GM12875 (cell line): ENCODE results near the gene TNFRSF25.
"Not testable (repeated sequence)": the region's sequence is repeated elsewhere in the genome, so short reads cannot be mapped to it uniquely, and the experiment has no call there.

ENCODE experiments used
- H3K4me3 ChIP-seq: one replicate; pipeline ENCODE4 v1.5.1; 2011; ENCODE audit warnings: low read depth, low read length, control low read depth
- TF ChIP-seq, protein P1 (sequence below): IDR thresholded peaks from 2 replicates; pipeline ENCODE4 v1.5.1; 2011; ENCODE audit warnings: low read depth, mild to moderate bottlenecking, control low read depth, inconsistent platforms, low read length, moderate library complexity, borderline replicate concordance; ENCODE audit not compliant: insufficient read depth

TNFRSF25 gene

DNA sequence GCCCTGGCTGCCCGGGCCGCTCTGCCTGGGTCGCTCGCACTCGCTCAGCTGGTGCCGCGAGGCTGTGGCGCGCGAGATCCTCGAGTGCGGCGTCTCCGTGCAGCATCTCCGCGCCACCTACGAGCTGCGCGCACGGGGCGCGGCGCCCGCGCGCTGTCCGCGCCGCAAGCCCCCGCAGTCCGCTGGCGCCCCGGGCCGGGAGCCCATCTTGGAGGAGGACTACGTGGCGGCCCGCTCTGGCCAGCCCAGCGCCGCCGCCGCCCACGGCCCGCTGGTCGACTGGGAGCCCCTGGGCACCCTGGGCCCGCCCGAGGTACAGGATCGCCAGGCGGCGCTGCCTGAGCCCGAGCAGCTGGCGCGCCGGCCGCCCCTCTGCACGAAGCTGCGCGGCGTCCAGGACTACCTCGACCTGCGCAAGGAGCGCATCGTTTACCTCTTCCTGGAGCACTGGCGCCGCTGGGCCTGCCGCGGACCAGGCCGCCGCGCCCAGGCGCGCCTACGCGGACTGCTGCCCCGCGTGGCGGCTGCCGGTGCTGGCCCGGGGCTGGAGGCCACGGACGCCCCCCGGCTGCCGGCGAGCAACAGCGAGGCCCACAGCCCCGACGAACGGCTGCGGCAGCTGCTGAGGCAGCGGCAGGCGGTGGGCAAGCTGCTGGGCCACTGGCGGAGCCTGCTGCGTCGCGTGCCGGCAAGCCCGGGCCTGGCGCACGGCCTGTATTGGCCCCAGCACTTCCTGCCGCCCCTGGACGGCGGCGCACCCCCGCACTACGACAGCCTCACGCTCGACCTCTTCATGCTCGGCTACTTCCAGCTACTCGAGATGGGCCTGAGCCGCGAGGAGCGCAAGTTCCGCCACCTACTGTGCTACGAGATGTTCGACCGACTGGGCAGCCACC is 10.9 kb downstream of the TNFRSF25 start:
- TF ChIP-seq, protein P1, sequence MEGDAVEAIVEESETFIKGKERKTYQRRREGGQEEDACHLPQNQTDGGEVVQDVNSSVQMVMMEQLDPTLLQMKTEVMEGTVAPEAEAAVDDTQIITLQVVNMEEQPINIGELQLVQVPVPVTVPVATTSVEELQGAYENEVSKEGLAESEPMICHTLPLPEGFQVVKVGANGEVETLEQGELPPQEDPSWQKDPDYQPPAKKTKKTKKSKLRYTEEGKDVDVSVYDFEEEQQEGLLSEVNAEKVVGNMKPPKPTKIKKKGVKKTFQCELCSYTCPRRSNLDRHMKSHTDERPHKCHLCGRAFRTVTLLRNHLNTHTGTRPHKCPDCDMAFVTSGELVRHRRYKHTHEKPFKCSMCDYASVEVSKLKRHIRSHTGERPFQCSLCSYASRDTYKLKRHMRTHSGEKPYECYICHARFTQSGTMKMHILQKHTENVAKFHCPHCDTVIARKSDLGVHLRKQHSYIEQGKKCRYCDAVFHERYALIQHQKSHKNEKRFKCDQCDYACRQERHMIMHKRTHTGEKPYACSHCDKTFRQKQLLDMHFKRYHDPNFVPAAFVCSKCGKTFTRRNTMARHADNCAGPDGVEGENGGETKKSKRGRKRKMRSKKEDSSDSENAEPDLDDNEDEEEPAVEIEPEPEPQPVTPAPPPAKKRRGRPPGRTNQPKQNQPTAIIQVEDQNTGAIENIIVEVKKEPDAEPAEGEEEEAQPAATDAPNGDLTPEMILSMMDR = no peak
- no peak overlapping the region for H3K4me3 ChIP-seq

GRCh38 chr1:6453895-6454855 is 11.8 kb downstream of the TNFRSF25 start:
- H3K4me3 ChIP-seq = not testable (repeated sequence)

DNA sequence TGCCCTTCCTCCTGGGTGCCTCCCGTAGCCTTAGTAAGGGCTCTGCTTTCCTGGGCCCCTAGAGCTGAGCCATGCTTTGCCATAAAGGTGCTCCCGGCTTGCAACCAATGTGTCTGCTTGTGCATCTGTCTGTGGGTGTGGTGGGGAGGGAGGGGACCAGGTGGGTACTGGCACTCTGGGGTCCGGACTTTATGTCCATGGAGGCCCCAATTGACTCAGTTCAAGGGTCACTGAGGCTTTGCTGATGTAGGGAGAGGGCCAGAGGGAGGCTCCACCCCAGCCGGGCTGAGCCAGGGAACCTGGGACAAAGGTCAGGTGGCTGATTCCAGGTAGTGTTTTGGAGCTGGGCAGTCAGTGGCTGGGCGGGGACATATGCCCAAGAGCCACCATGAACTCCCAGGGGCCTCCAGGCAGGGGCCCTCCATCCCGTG is 15.0 kb downstream of the TNFRSF25 start:
- H3K4me3 ChIP-seq = no peak overlapping the region
- TF ChIP-seq, protein P1 = no peak

DNA sequence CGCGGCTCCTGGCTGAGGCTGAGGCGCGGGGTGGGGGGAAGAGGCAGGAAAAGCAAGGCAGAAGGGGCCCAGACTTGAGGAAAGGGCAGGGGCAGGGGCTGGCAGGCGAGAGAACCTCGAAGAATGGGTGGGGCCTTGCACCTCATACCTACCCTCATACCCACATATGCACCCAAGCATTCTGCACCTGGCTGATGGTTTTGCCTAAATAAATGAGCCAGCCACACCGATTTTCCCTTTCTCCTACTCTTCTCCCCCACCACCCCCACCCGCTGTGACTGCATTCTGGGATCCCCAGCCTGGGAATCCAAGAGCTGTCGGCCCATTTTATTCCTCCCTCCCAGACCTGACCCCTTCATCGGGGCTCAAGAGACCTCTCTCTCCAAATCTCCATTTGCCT is 15.5 kb downstream of the TNFRSF25 start:
- not testable (repeated sequence) for H3K4me3 ChIP-seq

DNA sequence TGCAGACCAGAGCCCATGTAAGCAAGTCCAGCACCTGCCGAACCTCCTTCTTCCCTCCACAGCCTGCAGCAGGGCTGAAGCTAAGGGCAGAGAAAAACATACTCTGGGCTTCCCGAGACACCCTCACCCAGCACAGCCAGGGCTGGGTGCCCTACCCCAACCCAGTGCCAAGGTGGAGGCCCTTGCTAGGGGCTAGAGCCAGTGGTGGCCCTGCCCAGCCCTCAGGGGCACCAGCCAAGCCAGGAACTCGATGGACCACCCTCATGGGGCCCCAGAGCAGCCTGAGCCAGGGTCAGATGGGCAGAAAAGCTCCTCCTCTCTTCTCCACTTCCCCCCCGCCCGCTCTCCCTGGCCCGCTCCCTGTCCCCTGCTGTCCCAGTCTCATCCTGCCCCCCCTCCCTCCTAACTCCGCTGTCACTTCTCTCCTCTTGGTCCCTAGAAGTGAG is 15.9 kb downstream of the TNFRSF25 start:
- H3K4me3 ChIP-seq = no peak overlapping the region
- TF ChIP-seq, protein P1 = no peak

GRCh38 chr1:6448749-6449631 is 17.0 kb downstream of the TNFRSF25 start:
- H3K4me3 ChIP-seq = no peak overlapping the region
- TF ChIP-seq, protein P1 = no peak

DNA sequence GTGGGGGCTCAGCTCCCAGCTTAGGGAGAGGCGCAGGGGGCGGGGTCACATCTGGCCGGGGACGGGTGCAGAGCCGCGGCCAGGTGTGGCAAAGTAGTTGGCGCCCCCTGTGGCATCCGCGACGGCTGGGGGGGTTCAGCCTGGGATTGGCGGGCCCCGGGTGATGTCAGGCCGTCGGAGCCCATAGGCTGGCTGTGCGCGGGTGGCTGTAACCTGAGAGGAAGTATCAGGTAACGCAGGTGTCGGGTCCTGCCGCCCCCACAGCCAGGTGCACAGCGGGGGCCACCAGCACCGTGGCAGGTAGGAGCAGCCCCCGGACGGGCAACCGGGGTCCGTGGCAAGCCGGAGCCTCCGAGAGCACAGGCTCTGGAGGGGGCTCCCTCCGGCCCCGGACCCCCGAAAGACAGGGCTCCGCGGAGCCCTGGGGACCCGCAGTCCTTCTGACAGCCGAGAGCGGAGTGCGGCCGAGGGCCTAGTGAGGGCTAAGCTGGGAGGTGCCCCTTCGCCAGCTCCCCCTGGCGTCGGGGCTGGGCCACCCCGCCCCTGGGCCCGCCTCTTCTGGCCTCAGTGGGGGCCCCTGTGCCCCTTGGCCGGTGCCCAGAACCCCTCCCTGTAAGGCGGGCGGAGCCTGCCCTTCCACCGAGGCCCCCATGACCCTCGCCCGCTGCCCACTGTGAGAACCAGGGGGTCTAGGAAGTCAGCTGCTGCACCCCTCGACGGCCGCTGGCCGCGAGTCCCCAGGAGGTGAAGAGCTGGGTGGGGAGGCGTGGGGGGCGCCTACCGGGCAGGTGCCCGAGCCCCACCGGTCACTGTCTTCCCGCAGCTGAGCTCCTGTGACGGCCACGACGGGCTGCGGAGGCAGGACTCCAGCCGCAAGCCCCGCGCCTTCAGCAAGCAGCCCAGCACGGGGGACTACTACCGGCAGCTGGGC is 17.9 kb downstream of the TNFRSF25 start:
- no peak overlapping the region for H3K4me3 ChIP-seq
- TF ChIP-seq, protein P1 = no peak
